CD4-positive, alpha-beta T cell treated with Interferon gamma for 1 hour (primary cell): ENCODE measurements around the gene ELMO1.

Experiments used
- DNase-seq: peaks from one replicate; pipeline ENCODE4 v3.0.0-alpha.2; 2020

Gene ELMO1

DNA sequence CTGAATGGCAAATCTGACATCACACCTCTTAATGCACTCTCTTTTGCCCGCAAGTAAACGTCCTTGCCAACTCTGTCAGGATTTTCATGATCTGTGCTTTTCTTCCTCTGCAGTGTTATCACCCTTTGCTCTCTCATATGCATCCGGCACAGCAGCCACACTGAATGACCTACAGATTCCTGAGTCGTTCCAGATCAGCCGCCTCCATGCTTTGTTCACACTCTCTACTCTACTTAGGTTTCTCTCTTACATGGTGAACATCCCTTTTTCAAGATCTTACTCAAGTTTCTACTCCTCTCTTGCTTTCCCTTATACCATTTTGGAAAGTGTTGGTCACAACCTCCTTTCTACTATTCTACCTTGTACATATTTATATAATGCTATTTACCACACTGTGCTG, 596.6 kb downstream of the ELMO1 start:
- no peak for DNase-seq

DNA sequence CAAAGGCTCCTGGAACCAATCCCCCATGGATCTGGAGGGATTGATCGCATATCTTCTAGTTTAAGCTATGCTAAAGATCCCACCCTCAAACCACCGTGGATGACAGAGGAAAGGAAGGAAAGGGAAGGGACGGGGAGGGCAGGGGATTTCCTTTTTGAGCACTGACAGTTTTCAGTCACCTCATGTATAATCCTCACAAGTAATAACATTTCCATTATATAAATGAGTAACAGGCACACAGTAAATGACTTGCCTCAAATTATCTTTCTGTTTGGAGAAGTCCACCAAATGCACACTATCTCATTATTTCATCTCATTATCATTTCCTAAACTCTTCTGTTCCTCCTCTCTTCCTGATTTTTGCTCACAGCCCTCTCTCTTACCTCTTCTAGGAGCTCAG, 597.3 kb downstream of the ELMO1 start:
- no peak for DNase-seq

DNA sequence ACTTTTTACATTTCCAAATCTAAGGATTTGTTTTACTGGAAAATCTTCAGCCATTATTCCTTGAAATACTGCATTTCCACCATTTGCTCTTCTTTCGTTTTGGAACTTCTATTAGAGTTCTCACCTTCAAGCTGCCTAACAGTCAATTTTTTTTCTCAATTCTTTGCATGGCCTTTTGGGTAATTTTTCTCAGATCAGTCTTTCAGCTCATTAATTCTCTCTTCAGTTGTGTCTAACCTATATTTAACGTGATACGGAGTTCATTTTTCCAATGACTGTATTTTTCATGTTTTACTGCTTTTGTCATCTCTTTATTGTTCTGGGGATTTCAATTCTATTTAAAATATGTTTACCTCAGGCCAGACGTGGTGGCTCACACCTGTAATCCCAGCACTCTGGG, 600.7 kb downstream of the ELMO1 start:
- DNase-seq = no peak

DNA sequence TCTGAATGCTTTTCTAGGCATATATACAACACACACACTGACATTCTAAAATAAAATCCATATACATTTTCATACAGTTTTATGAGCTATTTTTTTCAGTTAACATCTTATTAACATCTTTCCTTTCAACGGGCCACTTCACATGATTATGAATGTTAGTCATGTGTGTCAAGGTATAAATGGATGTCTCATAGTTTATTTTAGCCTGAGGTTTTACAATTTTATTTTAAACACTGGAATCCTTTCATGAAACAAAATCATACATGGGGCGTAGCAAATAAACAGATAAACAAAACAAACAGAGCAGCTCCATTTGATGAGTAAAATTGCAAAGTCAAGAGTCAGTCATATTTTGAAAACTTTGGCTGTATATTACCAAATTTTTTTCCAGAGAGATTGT, 604.3 kb downstream of the ELMO1 start:
- no peak for DNase-seq

DNA sequence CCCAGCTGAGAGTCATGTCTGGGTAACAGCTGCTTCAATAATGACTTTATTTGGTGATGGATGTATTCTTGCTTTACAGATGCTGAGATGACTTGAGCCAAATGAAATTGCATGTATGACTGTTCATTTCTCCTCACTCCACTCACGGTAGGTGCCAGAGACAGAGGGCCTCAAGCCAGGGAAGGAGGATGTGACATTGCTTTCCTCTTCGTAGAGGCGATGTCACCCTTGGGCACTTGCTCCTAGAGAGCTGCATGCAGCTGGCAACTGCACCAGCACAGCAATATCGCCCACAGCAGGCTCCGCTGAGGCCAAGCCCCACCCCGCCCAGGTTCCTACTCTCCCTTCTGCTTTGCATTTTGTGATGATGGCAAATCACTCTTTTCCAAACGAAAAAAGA, 607.8 kb downstream of the ELMO1 start:
- DNase-seq = no peak

DNA sequence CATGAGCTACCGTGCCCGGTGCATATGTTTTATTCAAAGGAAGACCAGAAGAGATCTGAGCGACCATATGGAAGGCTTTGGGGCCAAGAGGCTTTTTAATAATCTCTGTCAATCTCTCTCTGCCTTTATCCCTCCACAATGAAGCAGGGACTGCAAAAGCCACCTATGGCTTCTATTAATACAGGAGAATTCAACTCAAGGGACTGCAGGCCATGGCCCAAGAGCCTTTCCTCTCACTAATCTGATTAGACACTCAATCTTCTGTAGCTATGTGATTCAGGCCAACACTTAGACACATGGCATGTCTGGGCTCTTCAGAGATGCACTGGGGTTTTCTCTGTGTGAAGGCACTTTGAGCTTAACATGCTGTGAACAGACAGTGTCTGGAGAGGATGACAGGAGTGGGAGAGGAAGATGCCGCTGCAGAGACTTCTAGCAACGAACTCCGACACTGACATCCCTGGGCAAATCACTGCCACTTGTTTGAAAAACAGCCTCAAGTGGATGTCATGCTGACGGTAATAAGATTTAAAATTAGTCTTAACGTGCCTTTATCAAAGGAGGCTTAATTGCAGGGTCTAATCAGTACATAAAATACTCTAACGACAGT, 609.9 kb downstream of the ELMO1 start:
- no peak for DNase-seq

DNA sequence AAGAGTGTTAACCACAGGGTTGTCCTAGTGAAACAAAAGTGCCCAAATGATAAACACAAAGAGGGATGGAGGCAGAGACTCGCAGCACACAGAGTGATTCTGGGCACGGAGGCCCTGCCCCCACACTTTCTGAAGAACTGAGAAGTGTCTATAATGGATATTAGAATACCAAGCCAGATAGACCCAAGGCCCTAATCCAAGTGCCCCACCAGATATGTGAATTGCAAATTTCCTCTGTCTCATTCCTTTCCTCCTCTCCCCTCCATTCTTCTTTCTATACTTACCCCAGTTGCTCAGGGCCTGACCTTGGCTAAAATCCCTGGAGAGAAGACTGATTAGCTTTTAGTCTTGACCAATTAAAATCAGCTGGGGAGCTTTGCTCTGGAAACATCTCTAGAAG, 617.6 kb downstream of the ELMO1 start:
- no peak for DNase-seq

DNA sequence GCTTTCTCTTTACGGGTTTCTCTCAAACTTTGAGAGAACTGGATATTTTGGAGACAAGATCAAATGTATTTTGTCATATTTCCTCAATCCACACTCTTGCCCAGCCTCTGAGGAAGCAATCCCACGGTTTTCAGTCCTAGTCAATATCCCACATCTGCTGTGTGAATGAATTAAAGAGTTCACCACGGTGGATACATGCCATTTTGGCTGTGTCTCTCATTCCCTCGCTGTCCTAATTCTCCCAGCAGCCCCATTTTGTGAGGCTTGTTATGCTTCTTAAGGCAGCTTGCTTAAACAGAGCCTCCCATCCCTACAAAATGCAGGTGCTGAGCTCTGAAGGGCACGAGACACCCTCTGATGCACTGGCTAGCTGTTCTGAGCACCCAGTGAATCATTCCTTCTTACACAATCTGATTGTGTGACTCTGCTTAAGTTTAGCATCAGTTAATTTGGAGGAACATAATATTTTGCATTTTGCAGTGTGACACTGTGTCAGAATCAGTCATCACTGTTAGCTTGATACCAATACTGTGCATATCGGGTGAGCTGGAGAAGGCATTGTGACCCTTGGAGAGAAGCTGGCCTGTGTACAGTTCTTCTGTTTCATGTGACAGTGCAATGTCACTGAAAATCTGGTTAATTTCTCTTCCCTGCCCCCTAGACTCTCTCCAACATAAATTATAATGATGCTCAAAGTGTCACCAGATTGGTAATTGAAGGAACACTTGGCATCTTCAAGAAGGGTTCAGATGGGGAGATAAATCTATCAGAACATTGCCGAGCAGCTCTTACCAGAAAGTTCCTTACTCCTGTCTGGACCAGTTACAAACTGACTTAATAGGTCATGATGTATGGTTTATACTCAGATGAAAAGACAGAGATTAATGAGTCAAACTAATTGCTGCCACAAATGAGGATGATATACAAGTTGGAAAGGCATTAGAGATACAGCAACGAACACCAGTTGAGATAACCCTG, 620.6 kb downstream of the ELMO1 start:
- DNase-seq = no peak

DNA sequence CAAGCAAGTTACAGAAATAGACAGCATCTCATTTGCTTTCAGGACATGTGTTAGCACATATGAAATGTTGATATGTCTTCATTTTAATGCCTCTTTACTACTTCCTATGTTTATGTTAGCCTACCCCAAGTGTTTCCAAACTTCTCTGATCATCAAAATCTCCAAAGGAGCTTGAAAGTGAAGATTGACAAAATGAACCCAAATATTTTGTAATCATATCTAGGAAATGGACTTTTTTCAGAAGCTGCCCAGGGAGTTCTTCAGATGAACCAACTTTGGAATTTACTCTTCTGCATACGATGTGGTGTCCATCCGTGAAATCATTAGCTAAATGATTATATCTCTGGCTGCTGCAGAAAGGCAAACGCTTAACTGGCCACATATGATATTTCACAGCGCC, 623.2 kb downstream of the ELMO1 start:
- no peak for DNase-seq

DNA sequence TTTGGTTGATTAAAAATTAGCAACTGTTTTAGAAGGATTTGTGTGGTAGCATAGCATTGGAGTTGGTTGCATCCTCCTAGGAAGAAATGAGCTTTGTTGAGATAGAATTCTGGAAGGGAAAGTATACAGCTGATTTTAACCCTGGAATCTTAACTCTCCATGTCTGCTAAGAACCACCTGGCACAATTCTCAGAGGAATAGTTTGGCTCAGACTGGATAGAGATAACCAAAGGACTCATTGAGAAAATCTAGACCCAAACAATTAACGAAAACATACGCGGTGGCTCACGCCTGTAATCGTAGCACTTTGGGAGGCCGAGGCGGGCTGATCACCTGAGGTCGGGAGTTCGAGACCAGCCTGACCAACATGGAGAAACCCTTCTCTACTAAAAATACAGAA, 625.3 kb downstream of the ELMO1 start:
- DNase-seq = no peak

DNA sequence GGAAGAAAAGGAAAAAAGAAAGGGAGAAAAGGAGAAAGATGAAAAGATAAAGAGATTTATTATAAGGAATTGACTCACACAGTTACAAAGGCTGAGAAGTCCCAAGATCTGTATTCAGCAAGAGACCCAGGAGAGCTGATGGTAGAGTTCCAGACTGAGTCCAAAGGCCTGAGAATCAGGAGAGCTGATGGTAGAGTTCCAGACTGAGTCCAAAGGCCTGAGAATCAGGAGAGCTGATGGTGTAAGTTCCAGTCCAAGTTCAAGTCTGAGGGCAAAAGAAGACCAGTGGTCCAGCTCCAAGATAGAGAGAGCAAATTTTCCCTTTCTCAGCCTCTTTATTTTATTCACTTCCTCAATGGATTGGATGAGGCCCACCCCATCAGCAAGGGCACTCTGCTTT, 627.0 kb downstream of the ELMO1 start:
- DNase-seq = no peak

DNA sequence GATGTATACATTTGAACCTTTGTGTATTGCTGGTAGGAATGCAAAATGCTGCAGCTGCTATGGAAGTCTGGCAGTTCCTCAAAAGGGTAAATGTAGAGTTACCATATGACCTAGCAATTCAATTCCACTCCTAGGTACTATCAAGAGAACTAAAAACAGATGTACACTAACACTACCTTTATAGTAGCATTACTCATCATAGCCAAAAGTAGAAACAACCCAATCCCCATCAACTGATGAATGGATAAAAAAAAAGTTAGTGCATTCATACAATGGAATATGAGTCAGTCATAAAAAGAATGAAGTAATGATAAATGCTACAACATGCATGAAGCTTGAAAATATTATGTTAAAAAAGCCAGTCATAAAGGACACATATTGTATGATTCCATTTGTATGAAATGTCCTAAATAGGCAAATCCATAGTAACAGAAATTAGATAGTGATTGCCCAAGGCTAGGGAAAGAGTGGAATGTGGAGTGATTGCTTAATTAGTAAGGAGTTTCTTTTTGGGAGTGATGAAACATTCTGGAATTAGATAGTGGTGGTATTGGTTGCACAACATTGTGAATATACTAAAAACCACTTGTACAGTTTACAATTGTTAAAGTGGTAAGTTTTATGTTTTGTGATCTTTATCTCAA, 628.0 kb downstream of the ELMO1 start:
- DNase-seq = no peak

DNA sequence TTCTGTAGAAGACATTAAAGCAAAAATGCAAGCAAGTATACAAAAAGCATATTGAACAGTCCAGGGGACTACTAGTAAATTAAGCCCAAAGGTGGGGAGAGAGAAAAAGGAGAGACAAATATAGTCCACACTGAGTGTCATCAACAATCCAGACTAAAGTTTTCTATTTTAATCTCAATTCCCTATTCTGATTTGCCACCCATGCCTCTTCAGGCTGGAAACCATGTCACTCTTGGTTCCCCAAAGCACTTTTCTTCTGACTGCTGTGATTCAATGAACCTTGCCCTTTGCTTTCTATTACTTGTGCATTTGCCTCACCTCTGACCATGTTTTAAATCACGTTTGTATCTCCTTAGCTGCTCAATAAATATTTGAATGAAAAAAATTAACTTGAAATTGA, 629.0 kb downstream of the ELMO1 start:
- no peak for DNase-seq

DNA sequence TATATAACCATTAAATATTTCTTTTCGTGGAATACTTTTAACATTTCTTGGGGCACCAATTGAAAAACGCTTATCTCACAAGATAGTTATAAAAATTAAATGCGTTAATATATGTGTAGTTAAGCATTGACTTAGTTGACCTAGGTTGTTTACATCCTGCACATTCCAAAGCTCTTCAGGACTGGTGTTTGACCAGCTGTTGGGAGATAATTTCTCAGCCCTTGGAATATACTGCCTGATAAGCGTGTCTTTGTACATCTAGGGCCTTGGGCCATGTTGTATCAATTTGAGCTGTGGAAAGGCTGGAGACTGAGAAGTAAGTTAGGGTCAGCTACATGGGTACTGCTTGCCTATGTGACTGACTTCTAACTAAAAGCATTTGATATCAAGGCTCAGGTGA, 634.4 kb downstream of the ELMO1 start:
- DNase-seq = no peak

DNA sequence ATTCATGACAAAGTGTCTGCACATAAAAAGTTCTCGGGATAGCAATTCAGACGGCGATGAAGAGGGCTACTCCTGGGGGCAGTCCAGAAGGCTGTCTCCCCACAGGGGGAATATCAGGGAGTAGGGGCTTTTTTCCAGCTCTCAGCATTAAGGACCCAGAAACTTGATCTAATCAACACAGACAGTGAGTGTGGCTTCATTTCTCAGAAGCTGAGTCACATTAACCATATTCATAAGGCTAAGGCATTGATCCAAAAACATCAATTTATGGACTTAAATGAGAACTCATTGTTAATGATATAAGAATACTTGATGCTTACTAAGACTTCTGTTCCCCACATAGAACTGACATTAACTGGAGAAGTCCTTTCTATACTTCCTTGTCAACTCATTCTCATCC, 636.9 kb downstream of the ELMO1 start:
- DNase-seq = no peak

DNA sequence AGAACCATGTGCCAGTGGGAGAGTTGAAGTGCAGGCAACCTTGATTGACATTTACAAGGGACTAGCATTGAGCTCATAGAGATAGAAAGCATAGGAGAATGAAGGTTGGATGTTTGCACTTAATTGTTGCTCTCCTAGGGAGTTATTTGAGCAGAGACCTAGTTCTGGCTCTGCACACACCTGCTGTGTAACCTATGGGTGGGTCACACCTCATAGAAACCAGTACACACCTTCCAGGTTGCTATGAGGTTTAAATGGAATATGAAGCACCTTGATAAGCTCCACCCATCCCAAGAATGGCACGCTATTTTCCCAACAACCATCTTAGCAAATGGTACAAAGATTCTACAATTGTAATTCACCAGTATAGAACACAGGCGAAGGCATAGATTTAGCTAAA, 638.2 kb downstream of the ELMO1 start:
- DNase-seq = no peak

DNA sequence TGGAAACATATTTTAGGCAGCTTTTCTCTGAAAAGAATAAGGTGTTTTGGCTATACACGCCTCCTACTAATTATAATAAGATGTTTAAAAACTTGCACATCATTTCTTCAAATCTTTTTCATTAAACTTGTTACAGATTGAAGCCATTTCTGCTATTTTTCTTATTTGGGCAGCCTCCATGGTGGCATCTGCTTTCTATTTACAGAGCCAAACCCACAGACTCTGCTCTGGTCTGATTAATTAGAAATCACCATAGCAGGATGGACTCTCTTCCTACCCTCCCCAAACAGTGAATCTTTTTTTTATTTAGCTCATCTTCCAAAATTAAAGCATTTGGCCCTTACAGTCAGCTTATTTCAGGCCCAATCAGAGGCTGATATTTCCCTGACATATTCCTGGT, 638.6 kb downstream of the ELMO1 start:
- no peak for DNase-seq

DNA sequence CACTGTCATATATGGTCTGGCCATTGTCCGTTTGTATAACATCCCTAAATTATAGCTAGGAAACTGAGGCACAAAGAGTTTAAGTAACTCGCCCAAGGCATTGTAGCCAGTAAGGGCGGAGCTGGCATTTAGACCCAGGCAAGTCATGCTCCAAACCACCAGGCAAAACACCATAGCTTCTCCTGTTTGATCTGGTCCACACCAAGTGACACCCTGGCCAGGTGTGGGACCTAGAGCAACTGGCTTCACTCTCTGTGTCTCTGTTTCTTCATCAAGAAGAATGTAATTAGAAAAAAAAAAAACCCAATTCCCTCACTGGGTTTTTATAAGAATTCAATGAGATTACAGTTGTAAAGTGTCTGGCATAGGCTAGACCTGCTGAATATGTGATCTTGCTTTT, 639.2 kb downstream of the ELMO1 start:
- no peak for DNase-seq

DNA sequence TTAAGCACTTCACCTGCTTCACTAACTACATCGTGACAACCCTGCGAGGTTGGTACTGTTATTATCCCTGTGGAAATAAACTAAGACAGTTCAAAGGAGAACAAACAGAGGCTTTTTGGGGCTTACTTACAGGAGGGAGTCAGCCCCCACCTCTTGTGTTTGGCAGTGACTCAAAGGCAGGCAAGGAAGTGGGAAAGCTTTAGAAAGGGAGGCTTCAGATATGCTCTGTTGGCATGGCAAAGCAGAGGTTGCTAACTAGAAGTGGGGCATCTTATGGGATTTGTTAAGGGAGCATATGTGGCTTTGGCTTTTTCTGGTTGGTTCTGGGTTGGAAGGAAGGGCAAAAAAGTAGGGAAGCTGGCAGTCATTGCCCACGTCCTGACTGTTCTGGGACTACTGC, 639.6 kb downstream of the ELMO1 start:
- no peak for DNase-seq

DNA sequence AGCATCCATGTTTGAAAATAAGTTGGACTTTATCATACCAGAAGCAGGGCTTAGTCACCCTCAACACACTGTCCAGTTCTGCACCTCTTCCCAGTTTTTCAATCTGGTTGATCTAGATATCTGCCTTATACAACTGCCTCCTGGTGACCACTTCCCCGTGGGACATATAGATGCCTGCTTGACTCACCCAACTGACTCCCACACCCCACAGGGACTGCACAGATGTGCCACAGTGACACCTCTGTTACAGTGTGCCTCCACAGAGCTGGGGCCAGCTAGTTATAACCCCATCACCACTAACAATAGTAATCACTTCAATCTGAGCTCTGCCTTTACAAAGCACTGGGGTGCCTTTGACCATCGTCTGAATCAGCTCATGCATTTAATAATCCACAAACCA, 641.8 kb downstream of the ELMO1 start:
- no peak for DNase-seq
